HepG2 (cell line): ENCODE results near the gene VAMP8. TPM values are rescaled to one million over a fixed set of nuclear protein-coding genes. Genes with fewer than 3 reads are reported as not detected.

Experiments used
- ADNP ChIP-seq: sonication (generic); formaldehyde crosslinking; IDR thresholded peaks from 2 replicates; pipeline ENCODE4 v1.4.0; 2020; ENCODE audit warnings: missing genetic modification reagents
- FOXM1 ChIP-seq: sonication (generic); formaldehyde crosslinking; IDR thresholded peaks from 2 replicates; pipeline ENCODE4 v1.5.0; 2020; ENCODE audit warnings: missing genetic modification reagents
- HNF4A ChIP-seq: sonication (generic); formaldehyde crosslinking; IDR thresholded peaks from 2 replicates; pipeline ENCODE4 v1.4.0; 2020; ENCODE audit warnings: missing genetic modification reagents
- IKZF4 ChIP-seq: sonication (generic); formaldehyde crosslinking; IDR thresholded peaks from 2 replicates; pipeline ENCODE4 v1.5.1; 2020; ENCODE audit warnings: borderline replicate concordance, mild to moderate bottlenecking, low read depth, missing genetic modification reagents; ENCODE audit errors: not compliant biosample characterization
- KDM5A ChIP-seq: fragments of 200-600 bp; sonication (generic); IDR thresholded peaks from 2 replicates; pipeline ENCODE4 v1.7.0; 2018; ENCODE audit warnings: antibody characterized with exemption, mild to moderate bottlenecking, low read length, borderline replicate concordance
- MLXIP ChIP-seq: sonication (generic); formaldehyde crosslinking; IDR thresholded peaks from 2 replicates; pipeline ENCODE4 v1.9.0; 2021; ENCODE audit warnings: missing genetic modification reagents, borderline replicate concordance
- RAD51 ChIP-seq: fragments of 450-650 bp; IDR thresholded peaks from 2 replicates; pipeline ENCODE4 v1.6.1; 2016; ENCODE audit warnings: borderline replicate concordance
- REL ChIP-seq: sonication (generic); formaldehyde crosslinking; conservative IDR thresholded peaks from 2 replicates; pipeline ENCODE4 v1.8.0; 2022; ENCODE audit warnings: mild to moderate bottlenecking, missing genetic modification reagents, moderate library complexity
- RXRB ChIP-seq: IDR thresholded peaks from 2 replicates; pipeline ENCODE4 v1.6.1; 2016; ENCODE audit warnings: borderline replicate concordance, missing genetic modification reagents, missing compliant biosample characterization
- SMAD3 ChIP-seq: sonication (generic); formaldehyde crosslinking; IDR thresholded peaks from 2 replicates; pipeline ENCODE4 v1.4.0; 2020; ENCODE audit warnings: missing genetic modification reagents
- SOX13 ChIP-seq, 3 experiments: fragments of 450-650 bp in 1 of 3; sonication (generic) in 1 of 3; formaldehyde crosslinking in 1 of 3; IDR thresholded peaks in 2 of 3; conservative IDR thresholded peaks in 1 of 3; 2 replicates each; pipeline versions ENCODE4 v1.5.0 to v1.6.1; 2016 to 2020; ENCODE audit warnings: antibody characterized with exemption in 1 of 3, mild to moderate bottlenecking in 1 of 3, missing compliant biosample characterization in 1 of 3, missing genetic modification reagents in 1 of 3, moderate library complexity in 1 of 3
- SSRP1 ChIP-seq: IDR thresholded peaks from 2 replicates; pipeline ENCODE4 v1.6.1; 2016; ENCODE audit warnings: control low read depth
- SUZ12 ChIP-seq: fragments of 150-350 bp; IDR thresholded peaks from 2 replicates; pipeline ENCODE4 v1.6.1; 2014; ENCODE audit warnings: low read depth, low read length
- TBP ChIP-seq: sonication (generic); formaldehyde crosslinking; IDR thresholded peaks from 2 replicates; pipeline ENCODE4 v1.5.0; 2020; ENCODE audit warnings: missing genetic modification reagents
- TCF7L2 ChIP-seq: IDR thresholded peaks from 2 replicates; pipeline ENCODE4 v1.6.1; 2011; ENCODE audit warnings: mild to moderate bottlenecking, low read depth, low read length, moderate library complexity
- ZBTB1 ChIP-seq: sonication (generic); formaldehyde crosslinking; IDR thresholded peaks from 2 replicates; pipeline ENCODE4 v1.4.0; 2020; ENCODE audit warnings: missing genetic modification reagents, borderline replicate concordance
- ZBTB44 ChIP-seq: sonication (generic); formaldehyde crosslinking; IDR thresholded peaks from 2 replicates; pipeline ENCODE4 v1.4.0; 2020; ENCODE audit warnings: missing genetic modification reagents
- ZFP36 ChIP-seq: fragments of 150-350 bp; IDR thresholded peaks from 2 replicates; pipeline ENCODE4 v1.6.1; 2018; ENCODE audit warnings: borderline replicate concordance, low read length, low read depth; ENCODE audit not compliant: partially characterized antibody
- ZMYM4 ChIP-seq: sonication (generic); formaldehyde crosslinking; IDR thresholded peaks from 2 replicates; pipeline ENCODE4 v1.8.1; 2023; ENCODE audit warnings: mild to moderate bottlenecking, missing genetic modification reagents
- ZNF251 ChIP-seq: sonication (generic); formaldehyde crosslinking; IDR thresholded peaks from 2 replicates; pipeline ENCODE4 v1.9.0; 2021; ENCODE audit warnings: mild to moderate bottlenecking, missing genetic modification reagents
- ZNF292 ChIP-seq: sonication (generic); formaldehyde crosslinking; IDR thresholded peaks from 2 replicates; pipeline ENCODE4 v1.8.1; 2022; ENCODE audit warnings: mild to moderate bottlenecking, low read depth, missing genetic modification reagents, borderline replicate concordance
- ZNF562 ChIP-seq: sonication (generic); formaldehyde crosslinking; IDR thresholded peaks from 2 replicates; pipeline ENCODE4 v1.8.0; 2022; ENCODE audit warnings: missing genetic modification reagents, borderline replicate concordance
- ZNF800 ChIP-seq: sonication (generic); formaldehyde crosslinking; IDR thresholded peaks from 2 replicates; pipeline ENCODE4 v1.4.0; 2020; ENCODE audit warnings: missing genetic modification reagents
- ZSCAN25 ChIP-seq: sonication (generic); formaldehyde crosslinking; IDR thresholded peaks from 2 replicates; pipeline ENCODE4 v1.8.0; 2022; ENCODE audit warnings: mild to moderate bottlenecking, missing genetic modification reagents
- polyA plus RNA-seq, 8 experiments: library from polyadenylated mRNA; depleted of rRNA in 3 of 8; stranded (reverse) in 7 of 8; unstranded in 1 of 8; fragments of >200 nt; fragmentation: Illumina TruSeq in 4 of 8; extraction: Trizol in 4 of 8; gene quantifications; 2 replicates each; pipeline versions ENCODE4 v1.2.1 to v1.2.3, GENCODE V29; 2011 to 2016; ENCODE audit warnings: low read depth in 4 of 8, missing spikeins in 1 of 8, mixed read lengths in 1 of 8; ENCODE audit not compliant: insufficient read depth in 1 of 8
- total RNA-seq, 5 experiments: library from RNA; depleted of rRNA; stranded (reverse); fragments of >200 nt; fragmentation: Illumina TruSeq; extraction: Trizol; gene quantifications; 2 replicates each; pipeline ENCODE4 v1.2.3, GENCODE V29; 2016; ENCODE audit warnings: low read depth in 1 of 5

VAMP8 gene
- total and polyA plus RNA-seq, 2 of the 13 experiments (the other 11 are each of a cell fraction or from before 2014, with no cell fraction given) = 83.3 to 157 TPM

- no peak for TF ChIP-seq ZNF800 (CRISPR knock-in tag)
- TF ChIP-seq SOX13 (IDR thresholded peaks at IDR 0.05) = no peak
- TF ChIP-seq SOX13 (CRISPR knock-in tag; conservative IDR thresholded peaks at IDR 0.05 in 1 of 2, IDR thresholded peaks at IDR 0.05 in 1 of 2) = no peak
- no peak for TF ChIP-seq ZFP36
- no peak for TF ChIP-seq REL (CRISPR knock-in tag)
- no peak for TF ChIP-seq RXRB (CRISPR knock-in tag)
- TF ChIP-seq FOXM1 = no peak
- TF ChIP-seq ADNP = no peak
- TF ChIP-seq ZNF562 (CRISPR knock-in tag) = no peak
- TF ChIP-seq RAD51 = no peak
- TF ChIP-seq ZBTB1 (CRISPR knock-in tag) = no peak
- TF ChIP-seq SUZ12 = no peak
- TF ChIP-seq ZBTB44 (CRISPR knock-in tag) = no peak
- no peak for TF ChIP-seq IKZF4 (CRISPR knock-in tag)
- TF ChIP-seq TBP (CRISPR knock-in tag) = no peak
- TF ChIP-seq MLXIP (CRISPR knock-in tag) = no peak
- TF ChIP-seq SSRP1 (CRISPR knock-in tag) = peak; percentile 75; the same call in 1 of the 2 replicates
- no peak for TF ChIP-seq KDM5A
- no peak for TF ChIP-seq TCF7L2
- no peak for TF ChIP-seq SMAD3
- no peak for TF ChIP-seq ZSCAN25 (CRISPR knock-in tag)
- TF ChIP-seq ZMYM4 (CRISPR knock-in tag) = no peak
- no peak for TF ChIP-seq HNF4A
- no peak for TF ChIP-seq ZNF292 (CRISPR knock-in tag)
- no peak for TF ChIP-seq ZNF251 (CRISPR knock-in tag)
Measured at GRCh38 chr2:85604568-85605339, 27.4 kb downstream of the VAMP8 start (continued).
